Nephron (organoid): ENCODE measurements around the gene PAGR1.
A peak's percentile ranks its signal among the peaks of the same experiment; 100 is the strongest.
"Not testable (repeated sequence)": the region's sequence is repeated elsewhere in the genome, so short reads cannot be mapped to it uniquely, and the experiment has no call there.

Experiments
- H3K27ac Mint-ChIP-seq, 3 experiments: 2 replicates each; pipeline ENCODE4 v1.8.0; 2020; ENCODE audit warnings: mixed read lengths in 3 of 3, mild to moderate bottlenecking in 2 of 3, moderate library complexity in 1 of 3
- H3K27me3 Mint-ChIP-seq: 2 replicates; pipeline ENCODE4 v1.8.0; 2021; ENCODE audit warnings: low read depth, mild to moderate bottlenecking, moderate library complexity, mixed read lengths
- H3K36me3 Mint-ChIP-seq: 2 replicates; pipeline ENCODE4 v1.8.0; 2020; ENCODE audit warnings: low read depth, mixed read lengths
- H3K4me1 Mint-ChIP-seq: 2 replicates; pipeline ENCODE4 v1.8.0; 2020; ENCODE audit warnings: mixed read lengths
- H3K4me3 Mint-ChIP-seq, 3 experiments: 2 replicates each; pipeline ENCODE4 v1.8.0; 2020; ENCODE audit warnings: mild to moderate bottlenecking in 3 of 3, mixed read lengths in 3 of 3, moderate library complexity in 2 of 3
- H3K9me3 Mint-ChIP-seq: 2 replicates; pipeline ENCODE4 v1.8.0; 2020; ENCODE audit warnings: mixed read lengths
- CTCF ChIP-seq, 3 experiments: fragments of 200-600 bp; sonication (generic); IDR thresholded peaks; one replicate each; pipeline ENCODE4 v1.5.0; 2021; ENCODE audit warnings: antibody characterized with exemption in 3 of 3; ENCODE audit not compliant: unreplicated experiment in 3 of 3

PAGR1 gene

GRCh38 chr16:29815793-29816693, at the start of gene PAGR1:
Gene PAGR1 (plus strand): TSS chr16:29816152. CDS start chr16:29816526, 374 bp downstream.
- Mint-ChIP-seq H3K27me3 (no peaks in the 10 kb centered on the region), H3K4me3 (peak within 1 kb of the TSS; percentile 93 to 96 (median 94)), H3K9me3 (no peaks in the 10 kb centered on the region), H3K4me1 (peaks cover 57% of the 10 kb centered on the region), H3K36me3 (peaks cover 29% of the 10 kb centered on the region), H3K27ac (peak within 1 kb of the TSS; percentile 94 to 97 (median 94))
- peak; percentile 88 to 96 (median 93) for TF ChIP-seq CTCF (IDR thresholded peaks at IDR 0.05; ENCODE audit: unreplicated experiment in 3 of 3)

DNA sequence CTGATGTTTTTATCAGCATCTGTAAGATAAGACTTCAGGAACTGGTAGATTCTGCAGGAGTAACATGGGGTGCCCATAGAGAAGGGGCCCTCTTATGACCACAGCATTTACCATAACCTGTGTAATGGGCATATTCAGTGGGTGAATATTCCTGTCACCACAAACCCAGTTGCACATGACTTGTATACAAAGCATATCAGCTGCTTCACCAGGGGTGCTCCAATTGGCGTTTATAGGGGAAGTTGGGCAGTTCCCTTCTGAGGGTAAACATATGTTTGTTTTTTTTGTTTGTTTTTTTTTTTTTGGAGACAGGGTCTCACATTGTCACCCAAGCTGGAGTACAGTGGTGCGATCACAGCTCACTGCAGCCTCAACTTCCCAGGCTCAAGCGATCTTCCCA, 49.4 kb upstream of the PAGR1 start:
- H3K27me3 Mint-ChIP-seq, result peaks cover 5% of the 10 kb centered on the region
- no peak overlapping the region for H3K27ac Mint-ChIP-seq
- H3K4me1 Mint-ChIP-seq, result no peaks in the 10 kb centered on the region
- no peak overlapping the region for H3K4me3 Mint-ChIP-seq
- no peak for TF ChIP-seq CTCF (IDR thresholded peaks at IDR 0.05; ENCODE audit: unreplicated experiment in 3 of 3)
- H3K9me3 Mint-ChIP-seq, result no peaks in the 10 kb centered on the region
- H3K36me3 Mint-ChIP-seq, result no peaks in the 10 kb centered on the region

DNA sequence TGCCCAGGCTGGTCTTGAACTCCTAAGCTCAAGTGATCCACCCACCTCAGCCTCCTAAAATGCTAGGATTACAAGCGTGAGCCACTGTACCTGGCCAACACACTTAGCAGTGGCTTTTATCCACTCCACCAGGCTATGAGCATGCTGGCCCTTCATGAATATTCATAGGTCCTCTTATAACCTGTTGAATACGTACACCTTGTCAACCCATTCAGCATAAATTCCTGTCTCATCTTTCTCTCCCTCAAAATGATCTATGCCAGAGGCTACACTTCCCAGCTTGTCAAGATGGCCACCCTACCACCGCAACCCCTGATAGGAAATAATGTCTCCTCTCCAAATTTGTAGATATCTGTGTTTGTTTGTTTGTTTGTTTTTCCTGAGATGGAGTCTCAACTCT, 48.9 kb upstream of the PAGR1 start:
- Mint-ChIP-seq H3K27me3 (peaks cover 5% of the 10 kb centered on the region), H3K27ac (no peak overlapping the region), H3K9me3 (no peaks in the 10 kb centered on the region), H3K4me1 (no peaks in the 10 kb centered on the region), H3K36me3 (no peaks in the 10 kb centered on the region), H3K4me3 (no peak overlapping the region)
- TF ChIP-seq CTCF (IDR thresholded peaks at IDR 0.05; ENCODE audit: unreplicated experiment in 3 of 3), result no peak

DNA sequence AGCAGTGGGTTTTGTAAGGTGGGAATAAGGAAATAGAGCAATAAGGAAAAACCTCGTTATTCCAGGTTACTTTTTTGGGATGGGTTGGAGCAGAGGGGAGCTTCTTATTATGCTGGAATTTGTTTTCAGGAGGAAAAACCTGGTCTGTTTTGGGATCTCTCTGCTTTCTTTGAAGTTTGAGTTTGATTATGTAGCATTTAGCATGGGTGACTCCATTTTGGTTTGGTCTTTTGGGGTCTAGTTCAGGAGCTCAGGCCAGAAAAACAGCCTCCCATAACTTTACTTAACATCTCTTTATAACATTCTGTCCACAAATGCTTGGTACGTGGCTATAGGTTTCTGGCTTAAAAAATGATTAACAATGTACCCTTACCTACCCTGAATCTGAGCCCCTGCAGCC, 46.4 kb upstream of the PAGR1 start:
- H3K27me3 Mint-ChIP-seq, result peaks cover 5% of the 10 kb centered on the region
- no peaks in the 10 kb centered on the region for H3K9me3 Mint-ChIP-seq
- H3K4me3 Mint-ChIP-seq, result no peak overlapping the region

GRCh38 chr16:29770250-29770929, 45.6 kb upstream of the PAGR1 start:
- TF ChIP-seq CTCF (IDR thresholded peaks at IDR 0.05; ENCODE audit: unreplicated experiment in 3 of 3), result no peak
- Mint-ChIP-seq H3K9me3 (no peaks in the 10 kb centered on the region), H3K27me3 (peaks cover 5% of the 10 kb centered on the region), H3K36me3 (no peaks in the 10 kb centered on the region), H3K4me3 (no peak overlapping the region), H3K27ac (no peak overlapping the region), H3K4me1 (no peaks in the 10 kb centered on the region)

More for the DNA sequence above, 46.4 kb upstream of the PAGR1 start:
- Mint-ChIP-seq H3K27ac (no peak overlapping the region), H3K36me3 (no peaks in the 10 kb centered on the region), H3K4me1 (no peaks in the 10 kb centered on the region)
- TF ChIP-seq CTCF (IDR thresholded peaks at IDR 0.05; ENCODE audit: unreplicated experiment in 3 of 3), result no peak

DNA sequence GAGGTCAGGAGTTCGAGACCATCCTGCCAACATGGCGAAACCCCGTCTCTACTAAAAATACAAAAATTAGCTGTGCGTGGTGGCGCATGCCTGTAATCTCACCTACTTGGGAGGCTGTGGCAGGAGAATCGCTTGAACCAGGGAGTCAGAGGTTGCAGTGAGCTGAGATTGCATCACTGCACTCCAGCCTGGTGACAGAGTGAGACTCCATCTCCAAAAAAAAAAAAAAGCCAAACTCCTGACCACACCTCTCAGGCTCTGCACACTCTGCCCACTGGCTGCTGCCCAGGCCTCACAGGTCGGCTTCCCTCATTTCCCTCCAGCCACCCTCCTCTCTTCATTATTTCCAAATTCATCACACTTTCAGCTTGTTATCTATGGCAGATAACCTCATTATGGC, 43.6 kb upstream of the PAGR1 start:
- not testable (repeated sequence) for H3K36me3 Mint-ChIP-seq, H3K27ac Mint-ChIP-seq, H3K4me3 Mint-ChIP-seq, H3K9me3 Mint-ChIP-seq, H3K4me1 Mint-ChIP-seq, H3K27me3 Mint-ChIP-seq
